MM.1S (cell line): ENCODE results near the gene CRB1.

Experiments used
- CTCF ChIP-seq: fragments of 300-600 bp; sonication (generic); IDR thresholded peaks from 2 replicates; pipeline ENCODE4 v1.5.1; 2016; ENCODE audit warnings: antibody characterized with exemption, low read length, mixed read lengths
- EZH2 ChIP-seq: fragments of 300-600 bp; sonication (generic); optimal IDR thresholded peaks from 2 replicates; pipeline ENCODE3; 2017; ENCODE audit warnings: low read depth, mild to moderate bottlenecking, antibody characterized with exemption, low read length, mixed read lengths
- EZH2phosphoT487 ChIP-seq: fragments of 300-600 bp; sonication (generic); IDR thresholded peaks from 2 replicates; pipeline ENCODE4 v1.6.1; 2018; ENCODE audit warnings: antibody characterized with exemption, low read length

GRCh38 chr1:197415221-197415620 lies 147.2 kb downstream of the CRB1 start:
- no peak for TF ChIP-seq CTCF
- TF ChIP-seq EZH2phosphoT487: no peak
- no peak for TF ChIP-seq EZH2
